Neural cell (in vitro differentiated cells): Measurements from ENCODE around the gene ENTPD2.

Source experiments
- CTCF ChIP-seq: fragments of 450-650 bp; IDR thresholded peaks from 2 replicates; pipeline ENCODE4 v1.5.1; 2014; ENCODE audit warnings: antibody characterized with exemption, mild to moderate bottlenecking, moderate library complexity; ENCODE audit not compliant: poor library complexity, severe bottlenecking
- EP300 ChIP-seq: fragments of 450-650 bp; conservative IDR thresholded peaks from 2 replicates; pipeline ENCODE4 v1.6.1; 2014; ENCODE audit warnings: antibody characterized with exemption, mild to moderate bottlenecking, moderate library complexity; ENCODE audit not compliant: poor library complexity, severe bottlenecking
- EZH2 ChIP-seq: fragments of 200-600, 300-800 bp; shearing (Covaris generic), sonication (generic); IDR thresholded peaks from 2 replicates; pipeline ENCODE4 v1.6.1; 2014; ENCODE audit warnings: antibody characterized with exemption, low read length, borderline replicate concordance, mild to moderate bottlenecking; ENCODE audit not compliant: insufficient read depth, poor library complexity, severe bottlenecking
- POLR2AphosphoS5 ChIP-seq: IDR thresholded peaks from 2 replicates; pipeline ENCODE4 v1.6.1; 2012
- RAD21 ChIP-seq: fragments of 450-650 bp; conservative IDR thresholded peaks from 2 replicates; pipeline ENCODE4 v1.6.1; 2014; ENCODE audit warnings: antibody characterized with exemption, mild to moderate bottlenecking, moderate library complexity
- TAF1 ChIP-seq: IDR thresholded peaks from 2 replicates; pipeline ENCODE4 v1.6.1; 2012; ENCODE audit warnings: low read depth

- TF ChIP-seq CTCF (no peak), TAF1 (no peak), EP300 (no peak), POLR2AphosphoS5 (no peak), RAD21 (no peak), EZH2 (no peak)
These were observed 47.5 kb downstream of the ENTPD2 start for GRCh38 chr9:137006116-137007003.
